Body of pancreas (tissue), 4 donors: ENCODE data around the gene PTDSS2. TPM values are rescaled to one million over a fixed set of nuclear protein-coding genes. Genes with fewer than 3 reads are reported as not detected.

ENCODE experiments used
- ATAC-seq: fragments of 150-250 bp; one replicate; pipeline ENCODE4 v1.9.1; 2016
- DNase-seq, 4 donors: peaks; one replicate each; pipeline ENCODE4 v3.0.0-alpha.2; 2019
- H3K27ac ChIP-seq, 4 donors: fragments of 200-600 bp; sonication (generic); 1 replicate in 3 of 4; 2 replicates in 1 of 4; pipeline versions ENCODE4 v1.5.1 to v1.6.1; 2016 to 2019; ENCODE audit warnings: mild to moderate bottlenecking in 1 of 4, mixed read lengths in 1 of 4, moderate library complexity in 1 of 4
- H3K27me3 ChIP-seq, 2 donors: fragments of 200-600 bp; sonication (generic); one replicate each; pipeline ENCODE4 v1.6.0; 2016; ENCODE audit warnings: mild to moderate bottlenecking in 1 of 2
- H3K36me3 ChIP-seq, 2 donors: fragments of 200-600 bp; sonication (generic); replicated peaks in 1 of 2; 2 replicates each; pipeline ENCODE4 v1.5.1; 2016; ENCODE audit warnings: low read depth in 2 of 2; ENCODE audit not compliant: insufficient read depth in 1 of 2
- H3K4me1 ChIP-seq: fragments of 200-600 bp; sonication (generic); one replicate; pipeline ENCODE4 v1.6.0; 2016
- H3K4me3 ChIP-seq, 2 donors: fragments of 200-600 bp; sonication (generic); 1 replicate in 1 of 2; 2 replicates in 1 of 2; pipeline ENCODE4 v1.5.1; 2016 to 2019
- H3K9me3 ChIP-seq, 3 donors: fragments of 200-600 bp; sonication (generic); 1 replicate in 2 of 3; 2 replicates in 1 of 3; pipeline ENCODE4 v1.5.1; 2016
- POLR2A ChIP-seq, 3 donors: fragments of 450-650 bp; IDR thresholded peaks; one replicate each; pipeline ENCODE4 v1.6.1; 2016; ENCODE audit warnings: antibody characterized with exemption in 3 of 3, mild to moderate bottlenecking in 2 of 3
- WGBS, 2 donors: methylation state at CpG; one replicate each; pipeline ENCODE4 v1.1.5; 2017; 5-methylcytosine and 5-hydroxymethylcytosine counted together
- intact Hi-C: fragments of 100-400 bp; cut with DNase I; formaldehyde crosslinking; loops from one replicate; pipeline ENCODE4 v1.15.1; 2023
- total RNA-seq, 2 donors: library from RNA; depleted of rRNA; stranded (reverse); fragments of >200 nt; gene quantifications; one replicate each; pipeline ENCODE4 v1.1.0, GENCODE V29; 2016
- TF ChIP-seq, protein P1 (sequence below), 7 experiments: fragments of 450-650 bp in 4 of 7; fragments of 200-600 bp in 3 of 7; sonication (generic) in 3 of 7; IDR thresholded peaks; one replicate each; pipeline ENCODE4 v1.5.1; 2016 to 2019; ENCODE audit warnings: antibody characterized with exemption in 7 of 7

PTDSS2 gene
- total RNA-seq, 2 donors from 2014 or later, result 17.4 to 93.3 TPM

DNA sequence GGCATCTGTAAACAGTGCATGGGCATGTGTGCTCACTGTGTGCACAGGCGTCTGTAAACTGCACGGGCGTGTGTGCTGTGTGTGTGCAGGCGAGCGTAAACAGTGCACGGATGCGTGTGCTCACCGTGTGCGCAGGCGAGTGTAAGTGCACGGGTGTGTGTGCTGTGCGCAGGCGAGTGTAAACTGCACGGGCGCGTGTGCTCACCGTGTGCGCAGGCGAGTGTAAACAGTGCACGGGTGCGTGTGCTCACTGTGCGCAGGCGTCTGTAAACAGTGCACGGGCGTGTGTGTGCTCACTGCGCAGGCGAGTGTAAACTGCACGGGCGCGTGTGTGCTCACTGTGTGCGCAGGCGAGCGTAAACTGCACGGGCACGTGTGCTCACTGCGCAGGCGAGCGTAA lies 34.5 kb downstream of the PTDSS2 start:
- DNase-seq (no peak), ATAC-seq (no peak)
- Histone ChIP-seq H3K4me3 (no peak overlapping the region), H3K27me3 (no peaks in the 10 kb centered on the region), H3K27ac (no peak overlapping the region), H3K9me3 (no peaks in the 10 kb centered on the region), H3K4me1 (no peaks in the 10 kb centered on the region), H3K36me3 (peaks cover 0 to 4% of the 10 kb centered on the region in 2 donors)
- intact Hi-C loops, result no loop called here
- no peak for TF ChIP-seq POLR2A (IDR thresholded peaks at IDR 0.05)
- TF ChIP-seq, protein P1, sequence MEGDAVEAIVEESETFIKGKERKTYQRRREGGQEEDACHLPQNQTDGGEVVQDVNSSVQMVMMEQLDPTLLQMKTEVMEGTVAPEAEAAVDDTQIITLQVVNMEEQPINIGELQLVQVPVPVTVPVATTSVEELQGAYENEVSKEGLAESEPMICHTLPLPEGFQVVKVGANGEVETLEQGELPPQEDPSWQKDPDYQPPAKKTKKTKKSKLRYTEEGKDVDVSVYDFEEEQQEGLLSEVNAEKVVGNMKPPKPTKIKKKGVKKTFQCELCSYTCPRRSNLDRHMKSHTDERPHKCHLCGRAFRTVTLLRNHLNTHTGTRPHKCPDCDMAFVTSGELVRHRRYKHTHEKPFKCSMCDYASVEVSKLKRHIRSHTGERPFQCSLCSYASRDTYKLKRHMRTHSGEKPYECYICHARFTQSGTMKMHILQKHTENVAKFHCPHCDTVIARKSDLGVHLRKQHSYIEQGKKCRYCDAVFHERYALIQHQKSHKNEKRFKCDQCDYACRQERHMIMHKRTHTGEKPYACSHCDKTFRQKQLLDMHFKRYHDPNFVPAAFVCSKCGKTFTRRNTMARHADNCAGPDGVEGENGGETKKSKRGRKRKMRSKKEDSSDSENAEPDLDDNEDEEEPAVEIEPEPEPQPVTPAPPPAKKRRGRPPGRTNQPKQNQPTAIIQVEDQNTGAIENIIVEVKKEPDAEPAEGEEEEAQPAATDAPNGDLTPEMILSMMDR (IDR thresholded peaks at IDR 0.05), result no peak
- 93 to 95% methylated on average over 38 of the region's 38 CpGs for WGBS, 2 donors

GRCh38 chr11:486189-486588 lies 36.1 kb downstream of the PTDSS2 start:
- TF ChIP-seq, protein P1 (IDR thresholded peaks at IDR 0.05), result no peak
- TF ChIP-seq POLR2A (IDR thresholded peaks at IDR 0.05), result no peak
- H3K4me1 ChIP-seq, result no peaks in the 10 kb centered on the region
- DNase-seq, result no peak
- no peaks in the 10 kb centered on the region for H3K27me3 ChIP-seq
- no peak for ATAC-seq
- no peaks in the 10 kb centered on the region for H3K9me3 ChIP-seq
- no peak overlapping the region for H3K4me3 ChIP-seq
- intact Hi-C loops, result no loop called here
- 92 to 96% methylated on average over 15 to 23 of the region's 23 CpGs for WGBS, 2 donors
- no peak overlapping the region for H3K27ac ChIP-seq
- peaks cover 0 to 4% of the 10 kb centered on the region in 2 donors for H3K36me3 ChIP-seq

DNA sequence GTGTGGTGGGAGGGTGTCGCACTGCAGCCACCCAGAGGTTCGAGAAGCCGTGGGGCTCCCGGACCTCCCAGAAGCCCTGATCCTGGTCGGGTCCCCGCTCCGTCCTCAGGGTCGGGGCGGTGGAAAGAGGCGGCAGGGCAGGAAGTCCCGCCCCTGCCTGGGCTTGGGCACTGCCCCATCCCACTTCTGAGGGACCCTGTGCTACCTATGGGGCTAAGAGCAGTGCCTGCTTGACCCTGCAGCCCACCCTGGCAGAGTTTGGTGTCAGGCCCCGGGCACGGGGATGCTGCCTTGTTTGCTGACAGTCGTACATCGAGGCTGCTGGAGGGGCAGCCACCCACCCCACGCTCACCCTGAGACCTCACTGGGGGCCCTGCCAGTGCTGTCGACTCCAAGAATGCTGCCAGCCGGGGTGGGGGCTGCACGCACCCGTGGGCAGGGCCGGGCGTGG lies 37.5 kb downstream of the PTDSS2 start:
- Histone ChIP-seq H3K4me1 (no peaks in the 10 kb centered on the region), H3K4me3 (no peak overlapping the region), H3K27ac (no peak overlapping the region), H3K27me3 (no peaks in the 10 kb centered on the region), H3K9me3 (no peaks in the 10 kb centered on the region), H3K36me3 (peaks cover 0 to 4% of the 10 kb centered on the region in 2 donors)
- WGBS, 2 donors, result 89 to 92% methylated on average over 3 to 20 of the region's 22 CpGs
- intact Hi-C loops, result no loop called here
- no peak for TF ChIP-seq POLR2A (IDR thresholded peaks at IDR 0.05)
- TF ChIP-seq, protein P1 (IDR thresholded peaks at IDR 0.05), result no peak
- ATAC-seq (no peak), DNase-seq (no peak)

DNA sequence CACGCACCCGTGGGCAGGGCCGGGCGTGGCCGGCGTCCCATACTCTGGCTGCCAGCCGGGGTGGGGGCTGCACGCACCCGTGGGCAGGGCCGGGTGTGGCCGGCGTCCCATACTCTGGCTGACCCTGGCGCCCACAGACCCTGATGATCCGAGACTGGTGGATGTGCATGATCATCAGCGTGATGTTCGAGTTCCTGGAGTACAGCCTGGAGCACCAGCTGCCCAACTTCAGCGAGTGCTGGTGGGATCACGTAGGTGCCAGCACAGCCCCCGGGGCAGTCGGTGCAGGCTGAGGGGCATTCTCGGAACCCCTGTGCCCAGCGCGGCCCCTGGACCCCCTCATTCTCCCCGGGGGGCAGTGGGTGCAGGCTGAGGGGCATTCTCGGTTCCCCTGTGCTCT lies 38.0 kb downstream of the PTDSS2 start:
- no peak overlapping the region for H3K27ac ChIP-seq
- WGBS, 2 donors, result 92% methylated on average over 10 of the region's 25 CpGs; no CpG with 5 or more reads in 1 of the 2 donors
- TF ChIP-seq, protein P1 (IDR thresholded peaks at IDR 0.05), result no peak
- TF ChIP-seq POLR2A (IDR thresholded peaks at IDR 0.05), result no peak
- H3K4me3 ChIP-seq, result no peak overlapping the region
- no peaks in the 10 kb centered on the region for H3K27me3 ChIP-seq
- no peaks in the 10 kb centered on the region for H3K9me3 ChIP-seq
- no peak for DNase-seq
- intact Hi-C loops, result no loop called here
- no peaks in the 10 kb centered on the region for H3K4me1 ChIP-seq
- H3K36me3 ChIP-seq, result peaks cover 0 to 4% of the 10 kb centered on the region in 2 donors
- no peak for ATAC-seq

- H3K4me3 ChIP-seq, result no peak overlapping the region
- H3K4me1 ChIP-seq, result no peaks in the 10 kb centered on the region
- no peak for DNase-seq
- TF ChIP-seq, protein P1 (IDR thresholded peaks at IDR 0.05), result no peak
- no peak for TF ChIP-seq POLR2A (IDR thresholded peaks at IDR 0.05)
- no peak for ATAC-seq
- no peak overlapping the region for H3K27ac ChIP-seq
- no peaks in the 10 kb centered on the region for H3K9me3 ChIP-seq
- H3K27me3 ChIP-seq, result no peaks in the 10 kb centered on the region
- intact Hi-C loops, result no loop called here
- H3K36me3 ChIP-seq, result peaks cover 0 to 4% of the 10 kb centered on the region in 2 donors
- 86 to 97% methylated on average over 14 to 16 of the region's 19 CpGs for WGBS, 2 donors
These were observed 38.5 kb downstream of the PTDSS2 start for GRCh38 chr11:488579-488978.
